IMR-90 (cell line): ENCODE measurements around the gene NCDN. TPM values are rescaled to one million over a fixed set of nuclear protein-coding genes. Genes with fewer than 3 reads are reported as not detected.

Experiments
- ATAC-seq: fragments of 200-7000 bp; cut with Tn5 transposase; 2 replicates; pipeline ENCODE4 v1.9.1; 2020; ENCODE audit warnings: low read depth, mild to moderate bottlenecking, moderate library complexity
- BruUV-seq: library from RNA; stranded (reverse); fragments of 400-500 nt; replicated peaks from 2 replicates; lab custom pipeline; 2021; lab: Mats Ljungman, UMichigan
- CTCF ChIA-PET: fragments of 300-600 bp; formaldehyde crosslinking; extraction: SDS; loops from one replicate; lab custom pipeline; 2021; ENCODE audit warnings: antibody characterized with exemption; lab: Yijun Ruan, JAX
- POLR2A ChIA-PET: fragments of 300-600 bp; sonication (Branson Sonifier 250); formaldehyde crosslinking; loops from one replicate; lab custom pipeline; 2022; ENCODE audit warnings: antibody characterized with exemption; ENCODE audit not compliant: unreplicated experiment; lab: Charles Lee
- DNase-seq: peaks from one replicate; pipeline ENCODE4 v3.0.0; 2013
- H2AFZ ChIP-seq: replicated peaks from 2 replicates; pipeline ENCODE3; 2013; ENCODE audit warnings: low read length, mild to moderate bottlenecking; ENCODE audit not compliant: poor library complexity
- H2AK5ac ChIP-seq: 2 replicates; pipeline ENCODE4 v1.6.1; 2013; ENCODE audit warnings: low read depth, low read length, inconsistent platforms
- H2AK9ac ChIP-seq: replicated peaks from 2 replicates; pipeline ENCODE3; 2013; ENCODE audit warnings: mild to moderate bottlenecking, low read depth, low read length, moderate library complexity; ENCODE audit not compliant: poor library complexity
- H2BK120ac ChIP-seq: 2 replicates; pipeline ENCODE4 v1.6.1; 2013; ENCODE audit warnings: low read depth, low read length, inconsistent platforms
- H2BK15ac ChIP-seq: 3 replicates; pipeline ENCODE4 v1.6.1; 2013; ENCODE audit warnings: low read depth, low read length, inconsistent platforms
- H2BK20ac ChIP-seq: 2 replicates; pipeline ENCODE4 v1.6.1; 2013; ENCODE audit warnings: low read depth, mild to moderate bottlenecking, inconsistent platforms, low read length, moderate library complexity
- H2BK5ac ChIP-seq: 2 replicates; pipeline ENCODE4 v1.6.1; 2013; ENCODE audit warnings: mild to moderate bottlenecking, low read depth, low read length, inconsistent platforms; ENCODE audit not compliant: poor library complexity, severe bottlenecking
- H3K14ac ChIP-seq: replicated peaks from 2 replicates; pipeline ENCODE4 v1.6.1; 2013; ENCODE audit warnings: low read depth, low read length, inconsistent platforms
- H3K18ac ChIP-seq: 2 replicates; pipeline ENCODE4 v1.6.1; 2013; ENCODE audit warnings: low read depth, low read length, control low read depth
- H3K23ac ChIP-seq: 2 replicates; pipeline ENCODE4 v1.6.1; 2013; ENCODE audit warnings: low read depth, low read length, inconsistent platforms
- H3K27ac ChIP-seq: 2 replicates; pipeline ENCODE4 v1.5.1; 2013; ENCODE audit warnings: mild to moderate bottlenecking, control low read depth, low read length; ENCODE audit not compliant: insufficient read depth
- H3K27me3 ChIP-seq: 2 replicates; pipeline ENCODE4 v1.6.1; 2013; ENCODE audit warnings: low read length; ENCODE audit not compliant: control insufficient read depth, insufficient read depth
- H3K36me3 ChIP-seq: 2 replicates; pipeline ENCODE4 v1.6.1; 2013; ENCODE audit warnings: low read length, mixed read lengths; ENCODE audit not compliant: control insufficient read depth, insufficient read depth
- H3K4ac ChIP-seq: 2 replicates; pipeline ENCODE4 v1.6.1; 2013; ENCODE audit warnings: low read depth, low read length, inconsistent platforms
- H3K4me1 ChIP-seq: 2 replicates; pipeline ENCODE4 v1.6.1; 2013; ENCODE audit warnings: low read length, mixed read lengths; ENCODE audit not compliant: control insufficient read depth, insufficient read depth
- H3K4me2 ChIP-seq: 2 replicates; pipeline ENCODE4 v1.6.1; 2013; ENCODE audit warnings: low read depth, mild to moderate bottlenecking, control low read depth, low read length, moderate library complexity
- H3K4me3 ChIP-seq: 2 replicates; pipeline ENCODE4 v1.5.1; 2013; ENCODE audit warnings: low read depth, mild to moderate bottlenecking, control low read depth, low read length, moderate library complexity; ENCODE audit not compliant: insufficient read depth
- H3K56ac ChIP-seq: 2 replicates; pipeline ENCODE4 v1.6.1; 2013; ENCODE audit warnings: low read length, inconsistent platforms; ENCODE audit not compliant: insufficient read depth; ENCODE audit errors: extremely low read depth
- H3K79me1 ChIP-seq, 2 experiments: 2 replicates each; pipeline ENCODE4 v1.6.1; 2013; ENCODE audit warnings: low read length in 2 of 2, inconsistent platforms in 1 of 2, low read depth in 1 of 2
- H3K9ac ChIP-seq: 2 replicates; pipeline ENCODE4 v1.6.1; 2013; ENCODE audit warnings: low read depth, low read length, control low read depth
- H3K9me1 ChIP-seq: 2 replicates; pipeline ENCODE4 v1.6.1; 2013; ENCODE audit warnings: low read length, inconsistent platforms; ENCODE audit not compliant: insufficient read depth
- H3K9me3 ChIP-seq: 2 replicates; pipeline ENCODE4 v1.6.1; 2013; ENCODE audit warnings: low read length; ENCODE audit not compliant: control insufficient read depth, insufficient read depth
- H4K20me1 ChIP-seq: 2 replicates; pipeline ENCODE4 v1.6.1; 2013; ENCODE audit warnings: low read length, inconsistent platforms; ENCODE audit not compliant: insufficient read depth
- H4K5ac ChIP-seq: 2 replicates; pipeline ENCODE4 v1.6.1; 2013; ENCODE audit warnings: mild to moderate bottlenecking, low read depth, low read length, control low read depth
- H4K8ac ChIP-seq, 2 experiments: 2 replicates each; pipeline ENCODE4 v1.6.1; 2013; ENCODE audit warnings: low read depth in 2 of 2, low read length in 2 of 2, control low read depth in 1 of 2, inconsistent platforms in 1 of 2
- H4K91ac ChIP-seq: 2 replicates; pipeline ENCODE4 v1.6.1; 2013; ENCODE audit warnings: low read depth, low read length, inconsistent platforms; ENCODE audit not compliant: insufficient read depth
- BHLHE40 ChIP-seq: fragments of 150-350 bp; IDR thresholded peaks from 2 replicates; pipeline ENCODE4 v1.6.1; 2016; ENCODE audit warnings: mild to moderate bottlenecking, low read depth, low read length
- ELK1 ChIP-seq: fragments of 150-350 bp; IDR thresholded peaks from 2 replicates; pipeline ENCODE4 v1.6.1; 2016; ENCODE audit warnings: low read depth, mild to moderate bottlenecking, low read length, moderate library complexity, borderline replicate concordance
- MAFK ChIP-seq: IDR thresholded peaks from 2 replicates; pipeline ENCODE4 v1.6.1; 2012; ENCODE audit warnings: low read depth, low read length, improper control_type of control experiment
- MAZ ChIP-seq: IDR thresholded peaks from 2 replicates; pipeline ENCODE4 v1.6.1; 2012; ENCODE audit warnings: low read depth, mild to moderate bottlenecking, low read length, improper control_type of control experiment, moderate library complexity, borderline replicate concordance
- NFE2L2 ChIP-seq: fragments of 150-350 bp; IDR thresholded peaks from 2 replicates; pipeline ENCODE4 v1.6.1; 2016; ENCODE audit warnings: low read depth, mild to moderate bottlenecking, low read length
- RAD21 ChIP-seq: IDR thresholded peaks from 2 replicates; pipeline ENCODE4 v1.6.1; 2012; ENCODE audit warnings: low read length, improper control_type of control experiment
- RCOR1 ChIP-seq: IDR thresholded peaks from 2 replicates; pipeline ENCODE4 v1.6.1; 2012; ENCODE audit warnings: mild to moderate bottlenecking, low read length, improper control_type of control experiment; ENCODE audit not compliant: insufficient replicate concordance
- RFX5 ChIP-seq: IDR thresholded peaks from 2 replicates; pipeline ENCODE4 v1.8.0; 2012; ENCODE audit warnings: low read depth, mild to moderate bottlenecking, low read length, moderate library complexity
- SMC3 ChIP-seq: fragments of 150-350 bp; IDR thresholded peaks from 2 replicates; pipeline ENCODE4 v1.6.1; 2016; ENCODE audit warnings: low read depth, mild to moderate bottlenecking, antibody characterized with exemption, low read length, moderate library complexity
- WGBS, 2 experiments: methylation state at CpG; one replicate each; pipeline versions ENCODE4 v1.1.5 to v1.1.7; 2013; ENCODE audit warnings: missing lambda C conversion rate in 2 of 2; ENCODE audit not compliant: insufficient read length in 1 of 2; ENCODE audit errors: extremely low coverage in 2 of 2; 5-methylcytosine and 5-hydroxymethylcytosine counted together
- dilution Hi-C: fragments of 300-500 bp; cut with HindIII; formaldehyde crosslinking; loops from one replicate; pipeline ENCODE4 v1.14.3; 2018; ENCODE audit warnings: low sequenced_read_pairs; ENCODE audit not compliant: unreplicated experiment
- in situ Hi-C: fragments of 300-500 bp; cut with MboI; formaldehyde crosslinking; loops from 3 replicates; pipeline ENCODE4 v1.14.3; 2019; ENCODE audit warnings: low sequenced_read_pairs, inconsistent platforms, mixed read lengths
- intact Hi-C: fragments of 100-400 bp; cut with micrococcal nuclease; formaldehyde crosslinking; loops from 2 replicates; pipeline ENCODE4 v1.10.0; 2022
- polyA plus RNA-seq, 3 experiments: library from polyadenylated mRNA; depleted of rRNA; stranded (reverse); fragments of >200 nt; gene quantifications; 2 replicates each; pipeline ENCODE4 v1.2.3, GENCODE V29; 2012; ENCODE audit warnings: low replicate concordance in 1 of 3
- total RNA-seq: library from RNA; depleted of rRNA; stranded (reverse); fragments of >200 nt; gene quantifications from 2 replicates; pipeline ENCODE4 v1.2.3, GENCODE V29; 2012

The NCDN gene
- total and polyA plus RNA-seq, 2 of the 4 experiments (the other 2 are of a cell fraction) = 10.0 to 38.8 TPM

GRCh38 chr1:35546614-35547013, 11.0 kb upstream of the NCDN start:
- no peak for TF ChIP-seq NFE2L2
- no peak for TF ChIP-seq RCOR1
- TF ChIP-seq RAD21 = no peak
- TF ChIP-seq ELK1 = no peak
- no peak for TF ChIP-seq MAFK
- no peak for TF ChIP-seq BHLHE40
- TF ChIP-seq MAZ = no peak
- TF ChIP-seq SMC3 = no peak
- TF ChIP-seq RFX5 = no peak
- Histone ChIP-seq H4K8ac (no peak overlapping the region), H2BK5ac (no peak overlapping the region), H2BK20ac (no peak overlapping the region), H3K36me3 (peaks cover 4% of the 10 kb centered on the region), H3K27ac (no peak overlapping the region), H3K4me2 (no peak overlapping the region), H2AFZ (no peak overlapping the region), H3K4ac (no peak overlapping the region), H3K27me3 (no peaks in the 10 kb centered on the region), H3K9ac (no peak overlapping the region), H4K91ac (no peak overlapping the region), H2BK15ac (no peak overlapping the region), H2BK120ac (no peak overlapping the region), H3K4me3 (no peak overlapping the region), H3K14ac (no peak overlapping the region), H4K5ac (no peak overlapping the region), H4K20me1 (peaks cover 5% of the 10 kb centered on the region; the same call in 1 of the 2 replicates), H3K4me1 (peaks cover 5% of the 10 kb centered on the region), H3K9me3 (no peaks in the 10 kb centered on the region), H3K79me1 (peaks cover 17 to 53% of the 10 kb centered on the region in 2 experiments), H3K18ac (no peak overlapping the region), H2AK9ac (no peak overlapping the region), H3K56ac (no peak overlapping the region), H2AK5ac (no peak overlapping the region), H3K9me1 (peaks cover 2% of the 10 kb centered on the region; the same call in 1 of the 2 replicates), H3K23ac (no peak overlapping the region)
- CTCF ChIA-PET = no interaction called here
- WGBS, 2 experiments = no CpG with 5 or more reads among the region's 1 CpG
- POLR2A ChIA-PET = interaction anchor here (0.6 kb wide), 1 partner anchor 516 kb away, joined by 3 read pairs; no protein-coding TSS in a partner anchor
- BruUV-seq = no TSS peak
- in situ Hi-C loops = no loop called here
- intact Hi-C loops = no loop called here
- DNase-seq = no peak
- dilution Hi-C loops = no loop called here
- no peak for ATAC-seq
